NCI-H774 (cell line): Measurements from ENCODE around the gene MGAT1.
"Not testable (repeated sequence)": the region's sequence is repeated elsewhere in the genome, so short reads cannot be mapped to it uniquely, and the experiment has no call there.

Experiments
- DNase-seq: peaks from one replicate; lab custom pipeline; 2025; lab: John Stamatoyannopoulos, UW

Gene MGAT1

DNA sequence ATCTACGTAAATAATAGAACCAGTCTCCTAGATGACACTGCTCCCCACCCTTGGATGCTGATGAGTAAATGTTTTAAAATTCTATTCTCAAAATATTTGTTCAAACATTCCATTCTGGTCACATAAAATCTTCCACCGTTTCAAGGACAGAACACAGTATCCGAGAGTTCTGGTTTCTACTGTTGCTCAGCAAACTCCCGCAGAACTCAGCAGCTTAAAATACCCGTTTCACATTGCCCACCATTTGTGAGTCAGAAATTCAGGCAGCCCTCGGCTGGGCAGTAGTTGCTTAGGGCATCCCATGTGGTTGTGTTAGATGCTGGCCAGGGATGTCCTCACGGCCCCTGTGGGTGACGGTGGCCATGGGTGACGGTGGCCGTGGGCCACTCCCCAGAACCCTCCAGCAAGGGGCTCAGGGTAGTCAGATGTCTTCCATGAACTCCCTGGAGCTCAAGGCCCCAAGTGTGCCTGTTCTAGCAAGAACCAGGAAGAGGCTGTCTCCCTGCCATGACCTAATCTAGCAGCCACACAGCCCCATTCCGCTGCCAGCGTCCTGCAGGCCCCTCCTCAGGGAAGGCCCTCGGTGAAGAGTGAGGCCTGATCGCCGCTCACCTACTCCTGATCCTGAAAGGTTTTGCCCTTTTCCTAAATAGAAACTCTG, 17.4 kb downstream of the MGAT1 start:
- no peak for DNase-seq

DNA sequence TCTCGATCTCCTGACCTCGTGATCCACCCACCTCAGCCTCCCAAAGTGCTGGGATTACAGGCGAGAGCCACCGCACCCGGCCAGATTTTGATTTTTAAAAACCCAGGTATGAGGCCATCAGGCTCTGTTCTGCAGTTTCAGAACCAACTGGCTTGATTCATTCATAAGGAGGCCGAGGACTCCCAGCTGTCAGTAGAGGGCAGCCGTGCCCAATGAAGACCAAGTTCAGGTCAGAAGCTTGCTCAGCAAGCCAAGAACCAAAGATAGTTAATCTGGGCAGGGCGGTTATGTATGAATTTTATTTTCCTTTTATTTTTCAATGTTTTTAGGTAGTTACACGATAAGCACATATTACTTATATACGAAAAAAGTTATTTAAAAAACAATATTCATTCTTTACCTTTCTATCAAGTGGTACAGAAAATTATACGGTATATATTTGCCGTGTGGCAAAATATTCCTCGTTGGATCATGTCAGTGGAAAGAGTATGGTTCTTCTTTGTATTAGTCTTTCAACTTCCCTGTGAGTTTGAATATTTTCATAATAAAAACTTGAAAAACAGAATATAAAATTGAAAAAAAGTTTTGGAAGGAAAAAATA, 18.0 kb downstream of the MGAT1 start:
- DNase-seq: peak; percentile 56

DNA sequence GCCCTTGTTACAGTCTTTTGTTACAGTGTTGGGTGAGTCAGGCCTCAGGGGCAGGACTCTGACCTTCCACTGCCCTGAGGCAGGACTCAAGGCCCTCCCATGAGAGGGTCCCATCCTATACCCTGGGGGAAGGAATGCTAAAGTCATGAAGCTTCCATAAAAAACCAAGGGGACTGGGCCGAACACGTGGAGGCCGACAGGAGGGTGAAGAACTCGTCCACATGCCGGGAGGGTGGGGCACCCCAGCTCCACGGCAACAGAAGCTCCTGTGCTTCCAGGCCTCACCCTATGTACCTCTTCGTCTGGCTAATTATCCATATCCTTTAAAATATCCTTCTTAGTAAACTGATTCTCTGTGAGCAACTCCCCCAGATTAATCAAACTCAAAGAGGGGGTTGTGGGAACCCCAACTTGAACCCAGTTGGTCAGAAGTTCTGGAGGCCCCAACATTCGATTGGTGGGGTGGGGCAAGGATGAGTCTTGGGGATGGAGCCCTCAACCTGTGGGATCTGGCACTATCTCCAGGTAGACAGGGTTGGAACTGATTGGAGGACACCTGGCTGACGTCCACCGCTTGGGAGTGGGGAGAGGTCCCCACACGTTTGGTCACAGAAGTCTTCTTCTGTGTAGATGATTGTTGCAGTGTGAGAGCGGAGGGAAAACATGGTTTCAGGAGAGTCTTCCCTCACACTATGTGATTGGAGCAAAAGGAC, 19.1 kb downstream of the MGAT1 start:
- no peak for DNase-seq

DNA sequence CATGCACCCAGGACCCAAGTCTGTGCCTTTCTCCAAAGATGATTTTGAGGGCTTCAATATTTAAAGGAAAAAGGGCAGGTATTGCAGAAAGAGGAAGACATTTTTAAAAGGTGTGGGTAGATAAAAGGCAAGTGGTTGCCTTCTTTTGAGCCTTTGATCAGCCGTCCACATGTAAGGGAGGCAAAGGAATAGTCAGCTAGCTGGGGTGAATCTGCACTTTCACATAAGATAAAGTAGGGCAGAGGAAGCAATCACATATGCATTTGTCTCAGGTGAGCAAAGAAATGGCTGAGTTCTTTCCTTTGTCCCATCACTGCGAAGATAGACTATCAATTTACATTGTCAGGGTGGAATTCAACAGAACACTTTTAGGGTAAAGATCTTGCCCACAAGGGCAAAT, 19.9 kb downstream of the MGAT1 start:
- DNase-seq: no peak

DNA sequence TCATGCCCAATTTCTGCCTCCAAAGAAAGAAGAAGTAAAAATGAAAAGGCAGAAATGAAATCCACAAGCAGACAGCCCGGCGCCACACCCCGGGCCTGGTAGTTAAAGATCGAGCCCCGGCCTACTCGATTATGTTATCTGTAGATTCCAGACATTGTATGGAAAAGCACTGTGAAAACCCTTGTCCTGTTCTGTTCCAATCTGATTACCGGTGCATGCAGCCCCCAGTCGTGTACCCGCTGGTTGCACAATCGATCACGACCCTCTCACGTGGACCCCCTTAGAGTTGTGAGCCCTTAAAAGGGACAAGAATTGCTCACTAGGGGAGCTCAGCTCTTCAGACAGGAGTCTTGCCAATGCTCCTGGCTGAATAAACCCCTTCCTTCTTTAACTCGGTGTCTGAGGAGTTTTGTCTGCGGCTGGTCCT, 20.7 kb downstream of the MGAT1 start:
- DNase-seq: not testable (repeated sequence)

DNA sequence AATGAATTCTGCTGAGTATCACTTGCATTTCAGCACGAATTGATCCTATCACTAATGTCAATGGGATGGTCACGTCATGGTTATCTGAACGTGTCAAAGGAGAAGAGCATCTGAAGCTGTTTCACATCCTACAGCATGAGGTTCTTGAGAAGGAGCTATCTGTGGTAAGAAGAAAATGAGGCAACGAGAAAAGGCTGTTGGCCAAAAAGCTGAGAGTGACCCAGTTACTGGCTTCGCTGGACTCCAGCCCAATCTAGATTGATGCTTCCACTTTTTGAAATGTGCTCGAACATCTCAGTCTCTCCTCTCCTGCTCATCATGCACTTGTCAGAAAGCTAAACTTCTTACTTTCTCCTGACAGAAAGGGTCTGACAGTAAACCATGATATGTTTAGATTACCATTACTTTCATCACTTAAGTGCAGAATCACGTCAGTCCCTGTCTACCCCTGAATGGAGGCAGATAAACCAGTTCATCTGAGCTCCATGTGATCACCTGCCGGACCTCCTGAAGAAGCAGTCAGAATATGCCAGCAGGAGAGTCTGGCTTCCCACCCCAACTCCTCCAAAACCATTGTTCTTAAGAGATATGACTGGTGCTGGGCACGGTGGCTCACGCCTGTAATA, 22.5 kb downstream of the MGAT1 start:
- no peak for DNase-seq

DNA sequence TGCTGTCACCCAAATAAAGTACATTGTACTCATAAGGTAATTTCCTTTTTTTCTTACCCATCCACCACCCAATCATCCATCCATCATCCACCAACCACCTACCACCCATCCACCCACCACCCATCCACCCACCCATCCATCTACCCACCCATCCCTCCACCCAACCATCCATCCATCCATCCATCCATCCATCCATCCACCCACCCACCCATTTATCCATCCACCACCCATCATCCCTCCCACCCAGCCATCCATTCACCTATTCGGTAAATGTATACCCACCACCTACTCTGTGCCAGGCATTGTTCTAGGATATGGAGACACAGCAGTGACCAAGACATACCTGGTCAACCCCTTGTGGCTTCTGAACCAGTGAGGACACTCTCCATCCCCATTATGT, 25.1 kb downstream of the MGAT1 start:
- no peak for DNase-seq

DNA sequence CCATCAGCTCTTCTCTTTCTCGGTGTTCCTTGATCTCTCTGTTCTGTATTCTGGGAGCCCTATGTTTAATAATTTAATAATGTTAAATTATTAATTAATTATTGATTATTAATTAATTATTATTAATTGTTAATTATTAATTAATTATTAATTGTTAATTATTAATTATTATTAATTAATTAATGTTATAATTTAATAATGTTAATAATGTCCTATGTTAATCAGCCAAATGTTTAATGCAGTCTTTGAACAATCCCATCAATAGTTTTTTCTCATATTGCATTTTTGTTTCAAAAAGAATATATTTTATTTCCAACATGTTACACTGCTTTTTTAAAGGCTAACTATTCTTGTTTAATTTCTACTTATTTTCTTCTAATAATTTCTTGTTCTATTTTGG, 26.2 kb downstream of the MGAT1 start:
- DNase-seq: no peak

DNA sequence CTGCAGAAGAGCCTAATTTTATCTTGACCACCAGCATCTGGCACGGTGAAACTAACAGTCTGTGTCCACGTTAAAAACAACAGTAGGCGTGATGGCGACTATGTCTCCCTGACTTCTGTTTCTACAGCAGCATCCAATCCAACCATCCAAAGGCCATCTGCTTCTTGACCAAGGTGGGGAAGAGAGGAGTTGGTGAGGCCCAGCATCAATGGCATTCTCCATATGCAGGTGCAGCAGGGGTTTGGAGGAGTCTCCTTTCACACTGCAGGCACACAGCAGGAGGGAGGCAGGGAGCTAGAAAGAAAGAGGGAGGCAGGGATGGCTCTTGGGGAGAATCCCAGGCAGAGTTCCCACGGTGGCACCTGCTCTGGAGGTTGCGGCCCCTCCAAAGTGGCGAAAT, 27.0 kb downstream of the MGAT1 start:
- no peak for DNase-seq

DNA sequence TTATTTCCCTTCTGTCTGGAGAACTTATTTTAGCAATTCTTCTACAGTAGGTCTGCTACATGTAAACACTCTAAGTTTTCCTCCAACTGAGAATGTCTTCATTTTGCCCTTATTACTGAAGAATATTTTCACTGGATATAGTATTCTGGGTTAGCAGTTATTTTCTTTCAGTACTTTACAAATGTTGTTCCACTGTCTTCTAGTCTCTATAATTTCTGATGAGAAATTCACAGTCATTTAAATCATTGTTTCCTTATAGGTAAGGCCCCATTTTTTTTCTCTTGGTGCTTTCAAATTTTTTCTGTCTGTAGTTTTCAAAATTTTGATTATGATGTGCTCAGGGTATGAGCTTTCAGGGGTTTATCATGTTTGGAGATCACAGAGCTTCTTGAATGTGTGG, 30.8 kb downstream of the MGAT1 start:
- DNase-seq: no peak

DNA sequence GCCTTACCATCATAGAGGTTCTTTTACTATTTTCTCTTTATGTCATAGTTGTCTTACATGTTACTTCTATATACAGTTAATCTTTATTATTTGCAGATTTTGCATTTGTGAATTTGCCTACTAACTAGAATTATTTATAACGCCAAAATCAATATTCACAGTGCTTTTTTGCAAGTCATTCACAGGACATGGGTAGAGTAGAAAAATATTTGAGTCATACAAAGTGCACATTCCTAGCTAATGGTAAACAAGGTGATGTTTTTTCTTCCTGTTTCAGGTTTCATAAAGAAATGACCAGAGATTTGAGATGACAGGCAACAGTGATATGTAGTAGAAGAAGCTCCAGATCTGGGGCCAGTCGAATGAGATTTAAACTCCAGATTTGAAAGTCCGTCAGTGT, 32.8 kb downstream of the MGAT1 start:
- DNase-seq: no peak

DNA sequence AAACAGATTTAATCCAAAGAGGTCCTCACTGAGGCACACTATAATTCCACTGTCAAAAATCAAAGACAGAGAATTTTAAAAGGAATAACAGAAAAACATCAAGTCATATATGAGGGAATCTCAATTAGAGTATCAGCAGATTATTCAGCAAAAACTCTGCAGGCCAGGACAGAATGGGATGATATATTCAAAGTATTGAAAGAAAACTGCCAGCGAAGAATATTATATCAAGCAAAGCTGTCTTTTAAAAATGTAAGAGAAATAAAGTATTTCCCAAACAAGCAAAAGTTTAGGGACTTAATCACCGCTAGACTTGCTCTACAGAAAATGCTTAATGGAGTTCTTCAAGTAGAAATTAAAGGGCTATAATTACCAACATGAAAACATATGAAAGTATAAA, 47.0 kb downstream of the MGAT1 start:
- DNase-seq: no peak

DNA sequence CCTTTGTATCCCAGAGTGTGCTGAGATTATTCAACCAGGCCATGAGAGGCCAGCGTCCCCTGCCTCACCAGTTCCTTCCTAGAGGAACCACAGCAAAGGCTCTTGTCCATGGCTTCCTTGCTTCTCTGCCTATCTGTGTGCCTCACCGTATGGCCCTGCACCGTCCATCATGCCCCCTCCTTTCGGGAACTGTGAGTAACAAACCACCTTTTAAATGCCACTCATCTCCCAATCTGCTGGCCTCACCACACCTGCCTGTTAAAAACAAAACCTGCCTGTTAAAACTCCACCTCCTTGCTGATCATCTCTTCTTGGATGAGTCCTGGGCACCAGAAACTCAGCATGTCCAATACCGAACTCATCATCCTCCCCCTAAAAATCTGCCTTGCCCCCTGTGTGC, 58.4 kb downstream of the MGAT1 start:
- no peak for DNase-seq

DNA sequence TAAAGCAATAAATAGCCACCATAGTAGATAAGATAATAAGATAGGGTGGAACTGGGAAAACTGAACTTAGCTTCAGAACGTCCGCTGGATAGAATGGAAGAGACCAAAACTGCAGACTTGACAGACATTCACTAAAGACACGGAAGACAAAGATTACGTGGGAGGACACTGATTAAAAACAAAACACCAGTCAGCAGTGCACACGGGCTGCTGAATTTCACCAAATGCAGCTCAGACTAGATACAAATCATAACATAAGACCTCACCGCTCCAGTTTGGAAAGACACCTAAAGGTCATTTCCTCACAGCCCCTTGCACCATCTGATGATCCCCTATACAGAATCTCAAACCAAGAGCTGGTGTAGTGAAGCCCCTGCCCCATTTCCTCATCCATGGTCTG, 59.9 kb downstream of the MGAT1 start:
- DNase-seq: no peak

DNA sequence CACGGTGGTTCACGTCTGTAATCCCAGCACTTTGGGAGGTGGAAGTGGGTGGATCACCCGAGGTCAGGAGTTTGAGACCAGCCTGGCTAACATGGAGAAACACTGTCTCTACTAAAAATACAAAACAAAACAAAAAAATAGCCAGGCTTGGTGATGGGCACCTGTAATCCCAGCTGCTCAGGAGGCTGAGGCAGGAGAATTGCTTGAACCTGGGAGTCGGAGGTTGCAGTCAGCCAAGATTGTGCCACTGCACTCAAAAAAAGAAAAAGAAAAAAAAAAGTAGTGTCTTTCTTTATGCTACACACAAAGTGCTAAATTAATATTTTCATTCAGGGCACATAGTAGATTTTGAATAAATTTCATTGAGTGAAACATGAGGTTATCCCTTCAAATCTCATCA, 61.7 kb downstream of the MGAT1 start:
- DNase-seq: not testable (repeated sequence)

DNA sequence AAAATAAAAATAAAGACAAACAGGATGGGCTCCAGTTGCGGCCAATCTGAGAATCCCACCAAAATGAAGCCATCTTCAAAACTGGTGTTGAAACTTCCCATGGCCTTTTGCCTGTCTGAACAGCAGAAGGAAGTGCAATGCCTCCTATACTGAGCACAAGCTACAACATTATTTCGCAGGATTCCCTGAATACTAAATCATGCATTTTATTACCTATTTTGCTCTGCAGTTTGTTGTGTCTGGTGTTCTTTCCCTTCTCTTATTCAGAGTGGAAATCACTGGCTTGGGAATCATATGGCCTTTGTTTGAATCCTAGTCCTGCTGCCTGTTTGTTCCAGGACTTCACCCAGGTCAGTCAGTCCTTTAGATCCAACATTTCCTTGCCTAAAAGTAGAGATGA, 62.6 kb downstream of the MGAT1 start, which contains the start of gene OR2Y1:
Gene OR2Y1 (minus strand): TSS at position 101 of the 400 bp plus-strand sequence. CDS start 0 bp downstream, at position 101.
- DNase-seq: no peak

DNA sequence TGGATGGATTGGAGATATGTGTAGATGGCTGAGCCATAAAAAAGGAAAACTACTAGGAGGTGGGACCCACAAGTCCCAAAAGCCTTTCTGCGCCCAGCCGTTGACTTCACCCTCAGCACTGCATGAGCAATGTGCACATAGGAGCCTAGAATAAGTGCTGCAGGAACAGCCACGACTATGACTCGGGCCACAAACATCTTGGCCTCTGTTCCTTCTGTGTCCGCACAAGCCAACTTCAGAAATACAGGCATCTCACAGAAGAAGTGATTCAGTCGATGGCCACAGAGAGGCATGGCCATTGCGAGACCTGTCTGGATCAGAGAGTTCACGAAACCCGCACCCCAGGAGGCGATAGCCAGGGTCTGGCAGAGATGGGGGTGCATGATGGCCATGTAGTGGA, 63.3 kb downstream of the MGAT1 start:
- DNase-seq: no peak

DNA sequence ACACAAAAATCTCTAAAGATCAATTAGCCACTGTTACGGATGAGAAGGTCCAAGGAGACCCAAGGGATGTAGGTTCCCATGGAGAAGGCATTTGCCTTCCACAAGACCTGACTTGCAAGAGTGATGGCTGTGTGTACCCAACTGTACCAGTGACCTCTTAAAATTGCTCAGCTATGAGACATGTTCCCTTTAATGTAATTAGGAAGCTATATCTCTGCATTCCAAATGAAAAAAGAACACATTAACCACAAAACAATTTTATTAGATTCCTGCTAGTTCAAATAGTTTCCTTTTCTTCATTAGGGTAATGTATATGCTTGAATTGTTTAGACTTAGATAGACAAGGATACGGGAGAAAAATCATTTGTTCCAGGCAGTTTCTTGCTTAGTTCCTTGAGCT, 66.1 kb downstream of the MGAT1 start:
- no peak for DNase-seq
